ENCODE results near the gene MEGF10. TPM values are rescaled to one million over a fixed set of nuclear protein-coding genes. Genes with fewer than 3 reads are reported as not detected.

The MEGF10 gene
- total and polyA plus RNA-seq, 2 donors (not counting 1 experiment from before 2014, with no cell fraction given): not detected

GRCh38 chr5:127330116-127330515 is 39.5 kb downstream of the MEGF10 start:
- WGBS (ENCODE audit: insufficient coverage): 86% methylated on average over 3 of the region's 3 CpGs
- DNase-seq: no peak
- Mint-ChIP-seq H3K4me3 (no peak overlapping the region), H3K27ac (no peak overlapping the region), H3K27me3 (peaks cover 44% of the 10 kb centered on the region), H3K9me3 (ENCODE audit: insufficient read depth) (no peaks in the 10 kb centered on the region), H3K4me1 (no peaks in the 10 kb centered on the region)
- ChIA-PET POLR2A (no interaction called here), CTCF (no interaction called here)
- H3K79me2 ChIP-seq (ENCODE audit: control insufficient read depth, insufficient read depth, low read length): no peaks in the 10 kb centered on the region
- TF ChIP-seq CTCF (IDR thresholded peaks at IDR 0.05) (no peak), EZH2 (IDR thresholded peaks at IDR 0.05; ENCODE audit: borderline replicate concordance, insufficient read depth, low read depth, low read length, poor library complexity, severe bottlenecking) (no peak)
- H3K9ac ChIP-seq (ENCODE audit: low read length): no peak overlapping the region
- no peaks in the 10 kb centered on the region for H4K20me1 ChIP-seq (ENCODE audit: control insufficient read depth, insufficient read depth, low read length, poor library complexity, severe bottlenecking)
- H3K9me3 ChIP-seq (ENCODE audit: control extremely low read depth in 1 of 3, control insufficient read depth in 2 of 3, insufficient read depth in 1 of 3, low read length in 2 of 3): no peaks in the 10 kb centered on the region
- no peaks in the 10 kb centered on the region for H3K4me1 ChIP-seq (ENCODE audit: control insufficient read depth in 2 of 2, insufficient read depth in 2 of 2, low read length in 2 of 2)
- no peak for ATAC-seq (ENCODE audit: low read depth)
- H3K27ac ChIP-seq (ENCODE audit: low read length in 2 of 2): no peak overlapping the region
- H3K36me3 ChIP-seq (replicated peaks in 1 of 2; ENCODE audit: control extremely low read depth in 1 of 2, control insufficient read depth in 1 of 2, extremely low read depth in 1 of 2, insufficient read depth in 2 of 2, low read length in 1 of 2): no peaks in the 10 kb centered on the region
- H3K4me2 ChIP-seq (replicated peaks; ENCODE audit: low read depth, low read length, poor library complexity, severe bottlenecking): no peak overlapping the region
- intact Hi-C loops (cut with micrococcal nuclease): no loop called here
- peaks cover 0 to 4% (median under 1%) of the 10 kb centered on the region in 4 experiments for H3K27me3 ChIP-seq (replicated peaks in 1 of 4; ENCODE audit: control extremely low read depth in 1 of 4, control insufficient read depth in 3 of 4, insufficient read depth in 4 of 4, low read length in 3 of 4)
- no peak overlapping the region for H3K4me3 ChIP-seq (ENCODE audit: control extremely low read depth in 1 of 5, extremely low read depth in 1 of 5, insufficient read depth in 1 of 5, low read depth in 2 of 5, low read length in 4 of 5)
- no peak overlapping the region for H2AFZ ChIP-seq (ENCODE audit: insufficient read depth, low read depth, low read length, poor library complexity, severe bottlenecking)

GRCh38 chr5:127331890-127332649 is 41.5 kb downstream of the MEGF10 start:
- Histone ChIP-seq H3K4me1 (ENCODE audit: control insufficient read depth in 2 of 2, insufficient read depth in 2 of 2, low read length in 2 of 2) (no peaks in the 10 kb centered on the region), H3K4me2 (replicated peaks; ENCODE audit: low read depth, low read length, poor library complexity, severe bottlenecking) (no peak overlapping the region), H3K4me3 (ENCODE audit: control extremely low read depth in 1 of 5, extremely low read depth in 1 of 5, insufficient read depth in 1 of 5, low read depth in 2 of 5, low read length in 4 of 5) (no peak overlapping the region), H2AFZ (ENCODE audit: insufficient read depth, low read depth, low read length, poor library complexity, severe bottlenecking) (no peak overlapping the region), H3K27ac (ENCODE audit: low read length in 2 of 2) (no peak overlapping the region), H3K9me3 (ENCODE audit: control extremely low read depth in 1 of 3, control insufficient read depth in 2 of 3, insufficient read depth in 1 of 3, low read length in 2 of 3) (no peaks in the 10 kb centered on the region), H3K36me3 (replicated peaks in 1 of 2; ENCODE audit: control extremely low read depth in 1 of 2, control insufficient read depth in 1 of 2, extremely low read depth in 1 of 2, insufficient read depth in 2 of 2, low read length in 1 of 2) (no peaks in the 10 kb centered on the region), H3K9ac (ENCODE audit: low read length) (no peak overlapping the region), H3K79me2 (ENCODE audit: control insufficient read depth, insufficient read depth, low read length) (no peaks in the 10 kb centered on the region), H3K27me3 (replicated peaks in 1 of 4; ENCODE audit: control extremely low read depth in 1 of 4, control insufficient read depth in 3 of 4, insufficient read depth in 4 of 4, low read length in 3 of 4) (peaks cover 0 to 4% (median under 1%) of the 10 kb centered on the region in 4 experiments), H4K20me1 (ENCODE audit: control insufficient read depth, insufficient read depth, low read length, poor library complexity, severe bottlenecking) (no peaks in the 10 kb centered on the region)
- Mint-ChIP-seq H3K27ac (no peak overlapping the region), H3K9me3 (ENCODE audit: insufficient read depth) (no peaks in the 10 kb centered on the region), H3K4me1 (no peaks in the 10 kb centered on the region), H3K4me3 (no peak overlapping the region), H3K27me3 (peaks cover 49% of the 10 kb centered on the region)
- ATAC-seq (ENCODE audit: low read depth) (no peak), DNase-seq (no peak)
- WGBS (ENCODE audit: insufficient coverage): 90% methylated on average over 3 of the region's 3 CpGs
- ChIA-PET POLR2A (no interaction called here), CTCF (no interaction called here)
- TF ChIP-seq EZH2 (IDR thresholded peaks at IDR 0.05; ENCODE audit: borderline replicate concordance, insufficient read depth, low read depth, low read length, poor library complexity, severe bottlenecking) (no peak), CTCF (IDR thresholded peaks at IDR 0.05) (no peak)
- intact Hi-C loops (cut with micrococcal nuclease): no loop called here
